Measurements from ENCODE around the gene C10orf90.

- TF ChIP-seq CTCF (IDR thresholded peaks at IDR 0.05; ENCODE audit: insufficient read depth, low read length, poor library complexity, severe bottlenecking) (no peak), EZH2phosphoT487 (conservative IDR thresholded peaks at IDR 0.05; ENCODE audit: low read length) (no peak)
Observed at GRCh38 chr10:126430512-126430911, 240.0 kb downstream of the C10orf90 start.

All from SU-DHL-6 (cell line).